HG02981 (cell line): ENCODE data around the gene CPED1.
"Not testable (repeated sequence)": the region's sequence is repeated elsewhere in the genome, so short reads cannot be mapped to it uniquely, and the experiment has no call there.

Experiments used
- ATAC-seq: cut with Tn5 transposase; IDR thresholded peaks from one replicate; pipeline ENCODE4 v1.9.1; 2021; ENCODE audit warnings: mild to moderate bottlenecking, moderate library complexity; ENCODE audit not compliant: unreplicated experiment

Gene CPED1

GRCh38 chr7:121059979-121060509 lies 71.5 kb downstream of the CPED1 start:
- ATAC-seq = not testable (repeated sequence)

- no peak for ATAC-seq
Observed at GRCh38 chr7:121061677-121062582, 73.4 kb downstream of the CPED1 start.

- no peak for ATAC-seq
Observed at GRCh38 chr7:121062671-121063279, 74.3 kb downstream of the CPED1 start.

- not testable (repeated sequence) for ATAC-seq
Observed at GRCh38 chr7:121067717-121068116, 79.2 kb downstream of the CPED1 start.

GRCh38 chr7:121069346-121070100 lies 81.0 kb downstream of the CPED1 start:
- no peak for ATAC-seq

- no peak for ATAC-seq
Observed at GRCh38 chr7:121071132-121071531, 82.6 kb downstream of the CPED1 start.

GRCh38 chr7:121071662-121072061 lies 83.2 kb downstream of the CPED1 start:
- ATAC-seq = no peak

GRCh38 chr7:121072826-121073225 lies 84.3 kb downstream of the CPED1 start:
- ATAC-seq = no peak

GRCh38 chr7:121073463-121074099 lies 85.1 kb downstream of the CPED1 start:
- ATAC-seq = no peak

- not testable (repeated sequence) for ATAC-seq
Observed at GRCh38 chr7:121075424-121075841, 86.9 kb downstream of the CPED1 start.

- ATAC-seq = no peak
Observed at GRCh38 chr7:121075952-121076349, 87.4 kb downstream of the CPED1 start.

GRCh38 chr7:121076350-121077164 lies 88.0 kb downstream of the CPED1 start:
- ATAC-seq = no peak

GRCh38 chr7:121077165-121077630 lies 88.7 kb downstream of the CPED1 start:
- ATAC-seq = no peak

GRCh38 chr7:121078701-121079227 lies 90.3 kb downstream of the CPED1 start:
- no peak for ATAC-seq

GRCh38 chr7:121079425-121080169 lies 91.1 kb downstream of the CPED1 start:
- no peak for ATAC-seq

- no peak for ATAC-seq
Observed at GRCh38 chr7:121080257-121080912, 91.9 kb downstream of the CPED1 start.

GRCh38 chr7:121080913-121081326 lies 92.4 kb downstream of the CPED1 start:
- no peak for ATAC-seq

GRCh38 chr7:121081327-121081936 lies 92.9 kb downstream of the CPED1 start:
- peak; percentile 85 for ATAC-seq
